Neural cell (in vitro differentiated cells): ENCODE results near the gene IFT74. TPM values are rescaled to one million over a fixed set of nuclear protein-coding genes. Genes with fewer than 3 reads are reported as not detected.

ENCODE experiments used
- H2AFZ ChIP-seq: fragments of 200-600, 300-800 bp; sonication (generic), shearing (Covaris generic); 2 replicates; pipeline ENCODE4 v1.6.0; 2014; ENCODE audit warnings: low read depth, mild to moderate bottlenecking, antibody characterized with exemption, low read length, moderate library complexity
- H3F3A ChIP-seq: fragments of 200-600 bp; shearing (Covaris generic); 2 replicates; pipeline ENCODE4 v1.6.1; 2016; ENCODE audit warnings: mild to moderate bottlenecking, moderate library complexity, mixed read lengths, antibody characterized with exemption, low read length; ENCODE audit not compliant: insufficient read depth, poor library complexity, severe bottlenecking
- H3K27ac ChIP-seq: fragments of 200-600, 300-800 bp; sonication (generic), shearing (Covaris generic); 2 replicates; pipeline ENCODE4 v1.5.1; 2014; ENCODE audit warnings: mild to moderate bottlenecking, low read length, moderate library complexity
- H3K27me3 ChIP-seq: fragments of 300-800, 200-600 bp; sonication (generic), shearing (Covaris generic); 2 replicates; pipeline ENCODE4 v1.6.0; 2014; ENCODE audit warnings: mild to moderate bottlenecking, low read depth, low read length, moderate library complexity; ENCODE audit not compliant: insufficient read depth
- H3K36me3 ChIP-seq: fragments of 300-800, 200-600 bp; sonication (generic), shearing (Covaris generic); 2 replicates; pipeline ENCODE4 v1.5.1; 2014; ENCODE audit warnings: mild to moderate bottlenecking, antibody characterized with exemption, low read length, moderate library complexity; ENCODE audit not compliant: insufficient read depth
- H3K4me2 ChIP-seq: fragments of 300-800, 200-600 bp; sonication (generic), shearing (Covaris generic); 2 replicates; pipeline ENCODE4 v1.6.0; 2014; ENCODE audit warnings: mild to moderate bottlenecking, low read length
- H3K4me3 ChIP-seq: fragments of 300-800, 200-600 bp; sonication (generic), shearing (Covaris generic); 2 replicates; pipeline ENCODE4 v1.5.1; 2014; ENCODE audit warnings: mild to moderate bottlenecking, low read length, moderate library complexity
- H3K79me2 ChIP-seq: fragments of 200-600 bp; shearing (Covaris generic); replicated peaks from 2 replicates; pipeline ENCODE4 v1.6.0; 2014; ENCODE audit warnings: mild to moderate bottlenecking, low read length, moderate library complexity; ENCODE audit not compliant: insufficient read depth
- H3K9ac ChIP-seq: fragments of 300-800, 200-600 bp; sonication (generic), shearing (Covaris generic); 2 replicates; pipeline ENCODE4 v1.6.1; 2016; ENCODE audit warnings: mild to moderate bottlenecking, low read length, mixed read lengths
- H3K9me2 ChIP-seq: fragments of 200-600 bp; shearing (Covaris generic); 2 replicates; pipeline ENCODE4 v1.6.1; 2016; ENCODE audit warnings: mild to moderate bottlenecking, low read length, mixed read lengths; ENCODE audit not compliant: insufficient read depth
- H3K9me3 ChIP-seq: fragments of 200-600, 300-800 bp; sonication (generic), shearing (Covaris generic); 2 replicates; pipeline ENCODE4 v1.6.1; 2016; ENCODE audit warnings: mild to moderate bottlenecking, mixed run types, low read length, moderate library complexity, mixed read lengths
- H4K20me1 ChIP-seq: fragments of 200-600 bp; shearing (Covaris generic); 2 replicates; pipeline ENCODE4 v1.6.1; 2016; ENCODE audit warnings: mild to moderate bottlenecking, mixed run types; ENCODE audit not compliant: insufficient read depth
- CTCF ChIP-seq: fragments of 450-650 bp; IDR thresholded peaks from 2 replicates; pipeline ENCODE4 v1.5.1; 2014; ENCODE audit warnings: antibody characterized with exemption, mild to moderate bottlenecking, moderate library complexity; ENCODE audit not compliant: poor library complexity, severe bottlenecking
- EP300 ChIP-seq: fragments of 450-650 bp; conservative IDR thresholded peaks from 2 replicates; pipeline ENCODE4 v1.6.1; 2014; ENCODE audit warnings: antibody characterized with exemption, mild to moderate bottlenecking, moderate library complexity; ENCODE audit not compliant: poor library complexity, severe bottlenecking
- EZH2 ChIP-seq: fragments of 200-600, 300-800 bp; shearing (Covaris generic), sonication (generic); IDR thresholded peaks from 2 replicates; pipeline ENCODE4 v1.6.1; 2014; ENCODE audit warnings: antibody characterized with exemption, low read length, borderline replicate concordance, mild to moderate bottlenecking; ENCODE audit not compliant: insufficient read depth, poor library complexity, severe bottlenecking
- MXI1 ChIP-seq: fragments of 450-650 bp; conservative IDR thresholded peaks from 2 replicates; pipeline ENCODE4 v1.6.1; 2014; ENCODE audit warnings: antibody characterized with exemption, mild to moderate bottlenecking; ENCODE audit not compliant: poor library complexity, severe bottlenecking
- POLR2AphosphoS5 ChIP-seq: IDR thresholded peaks from 2 replicates; pipeline ENCODE4 v1.6.1; 2012
- RAD21 ChIP-seq: fragments of 450-650 bp; conservative IDR thresholded peaks from 2 replicates; pipeline ENCODE4 v1.6.1; 2014; ENCODE audit warnings: antibody characterized with exemption, mild to moderate bottlenecking, moderate library complexity
- SMC3 ChIP-seq: fragments of 450-650 bp; conservative IDR thresholded peaks from 2 replicates; pipeline ENCODE4 v1.6.1; 2014; ENCODE audit warnings: antibody characterized with exemption, mild to moderate bottlenecking, moderate library complexity; ENCODE audit not compliant: poor library complexity
- TAF1 ChIP-seq: IDR thresholded peaks from 2 replicates; pipeline ENCODE4 v1.6.1; 2012; ENCODE audit warnings: low read depth
- polyA plus RNA-seq: library from polyadenylated mRNA; depleted of rRNA; stranded (reverse); fragments of >200 nt; gene quantifications from 2 replicates; pipeline ENCODE4 v1.2.3, GENCODE V29; 2014
- TF ChIP-seq, protein P1 (sequence below): IDR thresholded peaks from 2 replicates; pipeline ENCODE4 v1.6.1; 2012; ENCODE audit warnings: borderline replicate concordance

The IFT74 gene
- polyA plus RNA-seq, 1 donor from 2014 or later = 10.9 TPM

GRCh38 chr9:27053369-27054022 lies 97.3 kb downstream of the IFT74 start:
- Histone ChIP-seq H3K9me3 (no peaks in the 10 kb centered on the region), H3K79me2 (no peaks in the 10 kb centered on the region), H3K4me2 (no peak overlapping the region), H3K9me2 (no peaks in the 10 kb centered on the region), H4K20me1 (no peaks in the 10 kb centered on the region), H3K27ac (no peak overlapping the region), H3F3A (no peaks in the 10 kb centered on the region), H3K36me3 (no peaks in the 10 kb centered on the region), H2AFZ (no peak overlapping the region), H3K4me3 (no peak overlapping the region), H3K9ac (no peak overlapping the region), H3K27me3 (no peaks in the 10 kb centered on the region)
- no peak for TF ChIP-seq POLR2AphosphoS5
- TF ChIP-seq, protein P1, sequence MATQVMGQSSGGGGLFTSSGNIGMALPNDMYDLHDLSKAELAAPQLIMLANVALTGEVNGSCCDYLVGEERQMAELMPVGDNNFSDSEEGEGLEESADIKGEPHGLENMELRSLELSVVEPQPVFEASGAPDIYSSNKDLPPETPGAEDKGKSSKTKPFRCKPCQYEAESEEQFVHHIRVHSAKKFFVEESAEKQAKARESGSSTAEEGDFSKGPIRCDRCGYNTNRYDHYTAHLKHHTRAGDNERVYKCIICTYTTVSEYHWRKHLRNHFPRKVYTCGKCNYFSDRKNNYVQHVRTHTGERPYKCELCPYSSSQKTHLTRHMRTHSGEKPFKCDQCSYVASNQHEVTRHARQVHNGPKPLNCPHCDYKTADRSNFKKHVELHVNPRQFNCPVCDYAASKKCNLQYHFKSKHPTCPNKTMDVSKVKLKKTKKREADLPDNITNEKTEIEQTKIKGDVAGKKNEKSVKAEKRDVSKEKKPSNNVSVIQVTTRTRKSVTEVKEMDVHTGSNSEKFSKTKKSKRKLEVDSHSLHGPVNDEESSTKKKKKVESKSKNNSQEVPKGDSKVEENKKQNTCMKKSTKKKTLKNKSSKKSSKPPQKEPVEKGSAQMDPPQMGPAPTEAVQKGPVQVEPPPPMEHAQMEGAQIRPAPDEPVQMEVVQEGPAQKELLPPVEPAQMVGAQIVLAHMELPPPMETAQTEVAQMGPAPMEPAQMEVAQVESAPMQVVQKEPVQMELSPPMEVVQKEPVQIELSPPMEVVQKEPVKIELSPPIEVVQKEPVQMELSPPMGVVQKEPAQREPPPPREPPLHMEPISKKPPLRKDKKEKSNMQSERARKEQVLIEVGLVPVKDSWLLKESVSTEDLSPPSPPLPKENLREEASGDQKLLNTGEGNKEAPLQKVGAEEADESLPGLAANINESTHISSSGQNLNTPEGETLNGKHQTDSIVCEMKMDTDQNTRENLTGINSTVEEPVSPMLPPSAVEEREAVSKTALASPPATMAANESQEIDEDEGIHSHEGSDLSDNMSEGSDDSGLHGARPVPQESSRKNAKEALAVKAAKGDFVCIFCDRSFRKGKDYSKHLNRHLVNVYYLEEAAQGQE = no peak

DNA sequence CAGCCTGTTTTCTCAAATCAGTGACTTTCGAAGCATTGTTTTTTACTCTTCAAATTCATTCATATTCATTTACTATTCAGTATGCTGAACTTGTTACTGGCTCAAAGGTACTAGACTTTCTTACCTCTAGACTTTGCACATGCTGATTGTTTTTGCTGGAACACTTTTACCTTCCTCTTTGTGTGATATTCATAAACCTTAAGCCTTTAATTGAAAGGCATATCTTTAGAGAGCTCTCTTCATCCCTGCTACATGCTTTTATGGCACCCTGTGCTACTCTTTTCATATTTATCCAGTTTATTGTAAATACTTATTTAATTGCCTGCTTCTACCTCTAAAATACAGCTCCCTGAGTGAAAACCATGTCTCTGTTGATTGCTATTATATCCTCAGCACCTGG lies 97.9 kb downstream of the IFT74 start:
- no peaks in the 10 kb centered on the region for H3F3A ChIP-seq

More for the DNA sequence above, 97.9 kb downstream of the IFT74 start:
- Histone ChIP-seq H3K9ac (no peak overlapping the region), H3K79me2 (no peaks in the 10 kb centered on the region), H4K20me1 (no peaks in the 10 kb centered on the region), H3K36me3 (no peaks in the 10 kb centered on the region), H3K4me3 (no peak overlapping the region), H3K9me3 (no peaks in the 10 kb centered on the region), H3K27me3 (no peaks in the 10 kb centered on the region), H3K4me2 (no peak overlapping the region), H3K9me2 (no peaks in the 10 kb centered on the region), H2AFZ (no peak overlapping the region), H3K27ac (no peak overlapping the region)
- TF ChIP-seq SMC3 = no peak
- TF ChIP-seq TAF1 = no peak
- TF ChIP-seq EP300 = no peak
- TF ChIP-seq, protein P1 = no peak
- TF ChIP-seq MXI1 = no peak
- no peak for TF ChIP-seq CTCF
- no peak for TF ChIP-seq RAD21
- TF ChIP-seq POLR2AphosphoS5 = no peak
- no peak for TF ChIP-seq EZH2
